B cell (primary cell): ENCODE measurements around the gene DOCK1. TPM values are rescaled to one million over a fixed set of nuclear protein-coding genes. Genes with fewer than 3 reads are reported as not detected.

ENCODE experiments used
- ATAC-seq: fragments of 200-7000 bp; cut with Tn5 transposase; one replicate; pipeline ENCODE4 v1.10.0; 2021; ENCODE audit warnings: low read depth, mild to moderate bottlenecking, moderate number of reproducible peaks, moderate library complexity
- CTCF ChIA-PET: fragments of 350-600 bp; sonication (Branson Sonifier 250); formaldehyde crosslinking; loops from one replicate; lab custom pipeline; 2021; ENCODE audit warnings: antibody characterized with exemption, inconsistent platforms; lab: Charles Lee
- POLR2A ChIA-PET: fragments of 350-600 bp; sonication (Branson Sonifier 250); formaldehyde crosslinking; loops from one replicate; lab custom pipeline; 2021; ENCODE audit warnings: antibody characterized with exemption; lab: Charles Lee
- DNase-seq: peaks from one replicate; pipeline ENCODE4 v3.0.0; 2013
- H2AFZ ChIP-seq: 2 replicates; pipeline ENCODE4 v1.6.1; 2012; ENCODE audit warnings: mild to moderate bottlenecking, low read depth, low read length; ENCODE audit not compliant: insufficient read depth, poor library complexity, severe bottlenecking
- H3K27ac ChIP-seq, 2 donors: 1 replicate in 1 of 2; 2 replicates in 1 of 2; pipeline ENCODE4 v1.5.1; 2012 to 2013; ENCODE audit warnings: low read length in 2 of 2, mild to moderate bottlenecking in 2 of 2, moderate library complexity in 1 of 2
- H3K27me3 ChIP-seq, 4 experiments: fragments of 200-600 bp in 1 of 4; sonication (generic) in 1 of 4; replicated peaks in 1 of 4; 1 replicate in 2 of 4; 2 replicates in 2 of 4; pipeline versions ENCODE4 v1.6.1 to v1.7.0; 2013 to 2016; ENCODE audit warnings: low read length in 3 of 4, mild to moderate bottlenecking in 2 of 4, mixed read lengths in 1 of 4, moderate library complexity in 1 of 4; ENCODE audit not compliant: insufficient read depth in 4 of 4, control insufficient read depth in 3 of 4; ENCODE audit errors: control extremely low read depth in 1 of 4
- H3K36me3 ChIP-seq, 2 experiments: replicated peaks in 1 of 2; 1 replicate in 1 of 2; 2 replicates in 1 of 2; pipeline versions ENCODE4 v1.6.1 to v1.7.1; 2013; ENCODE audit warnings: low read length in 1 of 2; ENCODE audit not compliant: insufficient read depth in 2 of 2, control insufficient read depth in 1 of 2; ENCODE audit errors: control extremely low read depth in 1 of 2, extremely low read depth in 1 of 2
- H3K4me1 ChIP-seq, 2 donors: fragments of 200-600 bp in 1 of 2; sonication (generic) in 1 of 2; 1 replicate in 1 of 2; 2 replicates in 1 of 2; pipeline versions ENCODE4 v1.5.1 to v1.6.1; 2013 to 2017; ENCODE audit warnings: low read length in 2 of 2; ENCODE audit not compliant: control insufficient read depth in 2 of 2, insufficient read depth in 2 of 2
- H3K4me2 ChIP-seq: replicated peaks from 2 replicates; pipeline ENCODE3; 2012; ENCODE audit warnings: mild to moderate bottlenecking, low read depth, low read length; ENCODE audit not compliant: poor library complexity, severe bottlenecking
- H3K4me3 ChIP-seq, 5 experiments: fragments of 200-600 bp in 1 of 5; sonication (generic) in 1 of 5; 1 replicate in 3 of 5; 2 replicates in 2 of 5; pipeline versions ENCODE4 v1.5.1 to v1.7.0; 2011 to 2016; ENCODE audit warnings: low read length in 4 of 5, mild to moderate bottlenecking in 4 of 5, low read depth in 2 of 5, control low read depth in 1 of 5, moderate library complexity in 1 of 5; ENCODE audit not compliant: insufficient read depth in 1 of 5; ENCODE audit errors: control extremely low read depth in 1 of 5, extremely low read depth in 1 of 5
- H3K79me2 ChIP-seq: fragments of 200-600 bp; sonication (generic); one replicate; pipeline ENCODE4 v1.6.0; 2016; ENCODE audit warnings: low read length; ENCODE audit not compliant: control insufficient read depth, insufficient read depth
- H3K9ac ChIP-seq: fragments of 200-600 bp; sonication (generic); 2 replicates; pipeline ENCODE4 v1.6.1; 2017; ENCODE audit warnings: mild to moderate bottlenecking, low read length, moderate library complexity
- H3K9me3 ChIP-seq, 3 donors: one replicate each; pipeline versions ENCODE4 v1.6.1 to v1.7.1; 2013; ENCODE audit warnings: low read length in 2 of 3; ENCODE audit not compliant: control insufficient read depth in 2 of 3, insufficient read depth in 1 of 3; ENCODE audit errors: control extremely low read depth in 1 of 3
- H4K20me1 ChIP-seq: 2 replicates; pipeline ENCODE4 v1.6.0; 2012; ENCODE audit warnings: mild to moderate bottlenecking, low read length; ENCODE audit not compliant: insufficient read depth, control insufficient read depth, poor library complexity, severe bottlenecking
- H3K27ac Mint-ChIP-seq: one replicate; pipeline ENCODE4 v1.8.0; 2021; ENCODE audit warnings: mixed read lengths
- H3K27me3 Mint-ChIP-seq: one replicate; pipeline ENCODE4 v1.8.0; 2021; ENCODE audit warnings: mixed read lengths
- H3K4me1 Mint-ChIP-seq: one replicate; pipeline ENCODE4 v1.8.0; 2021; ENCODE audit warnings: mixed read lengths
- H3K4me3 Mint-ChIP-seq: one replicate; pipeline ENCODE4 v1.8.0; 2021; ENCODE audit warnings: mixed read lengths
- H3K9me3 Mint-ChIP-seq: one replicate; pipeline ENCODE4 v1.8.0; 2022; ENCODE audit warnings: mixed read lengths; ENCODE audit not compliant: insufficient read depth
- EZH2 ChIP-seq: IDR thresholded peaks from 2 replicates; pipeline ENCODE4 v1.6.1; 2012; ENCODE audit warnings: borderline replicate concordance, low read depth, mild to moderate bottlenecking, moderate library complexity, low read length; ENCODE audit not compliant: insufficient read depth, poor library complexity, severe bottlenecking
- WGBS: methylation state at CpG from one replicate; pipeline ENCODE4 v1.1.5; 2013; ENCODE audit warnings: missing lambda C conversion rate; ENCODE audit not compliant: insufficient coverage; 5-methylcytosine and 5-hydroxymethylcytosine counted together
- intact Hi-C: fragments of 100-400 bp; cut with micrococcal nuclease; formaldehyde crosslinking; loops from one replicate; pipeline ENCODE4 v1.10.0; 2022
- polyA plus RNA-seq: library from polyadenylated mRNA; depleted of rRNA; stranded (reverse); fragments of >200 nt; gene quantifications from 2 replicates; pipeline ENCODE4 v1.2.3, GENCODE V29; 2012
- total RNA-seq, 2 donors: library from RNA; stranded (reverse); fragments of 120-200 nt in 1 of 2; gene quantifications; 1 replicate in 1 of 2; 2 replicates in 1 of 2; pipeline versions ENCODE4 v1.2.3 to v1.2.4, GENCODE V29; 2013 to 2022
- TF ChIP-seq, protein P1 (sequence below): fragments of 200-600 bp; IDR thresholded peaks from one replicate; pipeline ENCODE4 v1.8.0; 2022; ENCODE audit warnings: antibody characterized with exemption, mild to moderate bottlenecking

The DOCK1 gene
- total and polyA plus RNA-seq, 2 donors (not counting 1 experiment from before 2014, with no cell fraction given), result not detected

GRCh38 chr10:127006453-127006852 is 101.2 kb downstream of the DOCK1 start:
- Histone ChIP-seq H3K9me3 (peaks cover 0 to 25% (median 0%) of the 10 kb centered on the region in 3 donors), H3K4me3 (no peak overlapping the region), H3K79me2 (no peaks in the 10 kb centered on the region), H3K27ac (no peak overlapping the region), H3K4me1 (no peaks in the 10 kb centered on the region), H2AFZ (no peak overlapping the region), H3K36me3 (no peaks in the 10 kb centered on the region), H4K20me1 (no peaks in the 10 kb centered on the region), H3K9ac (no peak overlapping the region), H3K27me3 (no peaks in the 10 kb centered on the region), H3K4me2 (no peak overlapping the region)
- ATAC-seq (no peak), DNase-seq (no peak)
- no peak for TF ChIP-seq EZH2
- TF ChIP-seq, protein P1, sequence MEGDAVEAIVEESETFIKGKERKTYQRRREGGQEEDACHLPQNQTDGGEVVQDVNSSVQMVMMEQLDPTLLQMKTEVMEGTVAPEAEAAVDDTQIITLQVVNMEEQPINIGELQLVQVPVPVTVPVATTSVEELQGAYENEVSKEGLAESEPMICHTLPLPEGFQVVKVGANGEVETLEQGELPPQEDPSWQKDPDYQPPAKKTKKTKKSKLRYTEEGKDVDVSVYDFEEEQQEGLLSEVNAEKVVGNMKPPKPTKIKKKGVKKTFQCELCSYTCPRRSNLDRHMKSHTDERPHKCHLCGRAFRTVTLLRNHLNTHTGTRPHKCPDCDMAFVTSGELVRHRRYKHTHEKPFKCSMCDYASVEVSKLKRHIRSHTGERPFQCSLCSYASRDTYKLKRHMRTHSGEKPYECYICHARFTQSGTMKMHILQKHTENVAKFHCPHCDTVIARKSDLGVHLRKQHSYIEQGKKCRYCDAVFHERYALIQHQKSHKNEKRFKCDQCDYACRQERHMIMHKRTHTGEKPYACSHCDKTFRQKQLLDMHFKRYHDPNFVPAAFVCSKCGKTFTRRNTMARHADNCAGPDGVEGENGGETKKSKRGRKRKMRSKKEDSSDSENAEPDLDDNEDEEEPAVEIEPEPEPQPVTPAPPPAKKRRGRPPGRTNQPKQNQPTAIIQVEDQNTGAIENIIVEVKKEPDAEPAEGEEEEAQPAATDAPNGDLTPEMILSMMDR, result no peak
- H3K4me1 Mint-ChIP-seq, result no peaks in the 10 kb centered on the region
- no peaks in the 10 kb centered on the region for H3K27me3 Mint-ChIP-seq
- ChIA-PET CTCF (no interaction called here), POLR2A (no interaction called here)
- no peak overlapping the region for H3K27ac Mint-ChIP-seq
- 96% methylated on average over 11 of the region's 11 CpGs for WGBS
- no peak overlapping the region for H3K4me3 Mint-ChIP-seq
- intact Hi-C loops, result no loop called here
- H3K9me3 Mint-ChIP-seq, result no peaks in the 10 kb centered on the region

- Mint-ChIP-seq H3K27ac (no peak overlapping the region), H3K9me3 (no peaks in the 10 kb centered on the region), H3K4me3 (no peak overlapping the region), H3K27me3 (no peaks in the 10 kb centered on the region), H3K4me1 (no peaks in the 10 kb centered on the region)
- no peak for DNase-seq
- Histone ChIP-seq H3K36me3 (no peaks in the 10 kb centered on the region), H3K27ac (no peak overlapping the region), H3K9me3 (peaks cover 0 to 14% (median 0%) of the 10 kb centered on the region in 3 donors), H3K4me3 (no peak overlapping the region), H3K27me3 (no peaks in the 10 kb centered on the region), H2AFZ (no peak overlapping the region), H4K20me1 (no peaks in the 10 kb centered on the region), H3K79me2 (no peaks in the 10 kb centered on the region), H3K4me1 (no peaks in the 10 kb centered on the region), H3K9ac (no peak overlapping the region), H3K4me2 (no peak overlapping the region)
- no peak for TF ChIP-seq EZH2
- TF ChIP-seq, protein P1, result no peak
- ChIA-PET CTCF (no interaction called here), POLR2A (no interaction called here)
- ATAC-seq, result no peak
- intact Hi-C loops, result no loop called here
- 53% methylated on average over 2 of the region's 8 CpGs for WGBS
Observed at GRCh38 chr10:127009366-127009765, 104.1 kb downstream of the DOCK1 start.
